ENCODE measurements around the gene C3orf22.

C3orf22 gene

DNA sequence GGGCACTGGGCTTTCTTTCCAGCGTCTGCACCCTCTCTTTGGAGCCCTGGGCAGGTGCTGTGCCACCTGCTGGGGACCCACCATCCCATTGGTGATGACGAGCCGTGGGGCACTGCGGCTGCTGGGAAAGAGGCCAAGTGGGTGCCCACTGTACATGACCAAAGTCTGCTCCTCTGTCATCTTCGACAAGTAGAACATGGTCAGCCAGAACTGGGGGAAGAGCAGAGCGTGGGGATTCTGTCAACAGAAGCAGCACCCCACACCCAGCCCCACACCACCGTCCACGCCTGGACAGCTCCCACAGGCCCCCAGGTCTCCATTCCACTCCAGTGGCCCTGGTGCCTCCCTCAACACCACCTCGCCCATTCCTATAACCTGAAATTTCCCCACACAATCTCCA, 50.8 kb downstream of the C3orf22 start:
- no peaks in the 10 kb centered on the region for H3K4me1 Mint-ChIP-seq (ENCODE audit: low read depth)
- no peaks in the 10 kb centered on the region for H3K9me3 Mint-ChIP-seq
- H3K4me3 Mint-ChIP-seq = no peak overlapping the region
- no peaks in the 10 kb centered on the region for H3K36me3 Mint-ChIP-seq (ENCODE audit: low read depth)
- H3K27me3 Mint-ChIP-seq = peaks cover 4% of the 10 kb centered on the region
- no peak overlapping the region for H3K27ac Mint-ChIP-seq

DNA sequence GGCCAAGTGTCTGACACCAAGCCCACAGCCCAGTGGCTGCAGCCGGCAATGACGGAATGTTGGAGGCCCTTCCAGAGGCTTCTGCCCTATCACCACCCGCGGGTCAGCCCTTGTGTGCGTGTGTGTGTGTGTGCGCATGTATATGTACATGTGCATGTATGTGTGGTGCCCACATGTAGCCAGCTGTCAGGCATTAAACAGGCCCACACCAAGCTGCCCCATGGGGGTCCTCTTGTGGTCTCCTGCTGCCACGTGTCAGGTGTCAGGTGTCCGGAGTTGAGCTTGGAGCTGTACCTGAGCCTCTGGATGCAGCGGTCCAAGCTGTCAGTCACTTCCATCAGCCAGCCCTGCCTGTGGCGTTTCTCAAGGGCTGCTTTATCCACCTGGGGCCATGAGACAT, 55.0 kb downstream of the C3orf22 start:
- H3K27me3 Mint-ChIP-seq = peaks cover 4% of the 10 kb centered on the region
- no peaks in the 10 kb centered on the region for H3K36me3 Mint-ChIP-seq (ENCODE audit: low read depth)
- H3K4me3 Mint-ChIP-seq = no peak overlapping the region
- no peak overlapping the region for H3K27ac Mint-ChIP-seq
- no peaks in the 10 kb centered on the region for H3K9me3 Mint-ChIP-seq
- H3K4me1 Mint-ChIP-seq (ENCODE audit: low read depth) = peaks cover 1% of the 10 kb centered on the region

DNA sequence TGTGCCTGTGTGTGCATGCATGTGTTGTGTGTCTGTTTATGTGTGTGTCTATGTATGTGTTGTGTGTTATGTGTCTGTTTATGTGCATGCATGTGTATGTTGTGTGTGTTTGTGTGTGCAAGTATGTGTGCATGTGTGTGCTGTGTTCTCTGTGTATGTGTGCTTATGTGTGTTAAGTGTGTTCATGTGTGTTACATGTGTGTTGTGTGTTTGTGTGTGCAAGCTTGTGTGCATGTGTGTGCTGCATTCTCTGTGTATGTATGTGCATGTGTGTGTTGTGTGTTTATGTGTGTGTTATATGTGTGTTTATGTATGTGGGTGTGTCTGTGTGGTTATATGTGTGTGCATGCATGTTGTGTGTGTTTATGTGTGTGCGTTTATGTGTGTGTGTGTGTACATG, 56.1 kb downstream of the C3orf22 start:
- Mint-ChIP-seq H3K36me3 (ENCODE audit: low read depth) (no peaks in the 10 kb centered on the region), H3K27ac (no peak overlapping the region), H3K4me1 (ENCODE audit: low read depth) (peaks cover 3% of the 10 kb centered on the region)

DNA sequence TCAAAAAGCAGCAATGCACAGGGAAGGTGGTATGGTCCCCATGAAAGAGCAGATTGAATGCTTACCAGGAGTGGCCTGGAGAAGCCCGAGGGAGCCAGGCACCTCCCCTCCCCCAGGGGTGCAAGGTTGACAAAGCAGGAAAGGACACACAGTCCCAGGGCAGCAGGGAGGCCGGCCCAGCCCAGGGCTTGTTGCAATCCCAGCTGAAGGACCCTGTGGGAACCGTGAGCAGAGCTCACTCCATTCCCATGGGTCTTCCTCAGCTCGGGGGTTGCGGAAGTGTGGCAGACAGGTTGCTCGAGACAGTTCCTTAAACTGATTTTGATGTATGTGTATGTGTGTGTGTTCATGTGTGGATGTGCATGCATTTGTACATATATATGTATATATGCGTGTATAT, 57.0 kb downstream of the C3orf22 start:
- peaks cover 4% of the 10 kb centered on the region for H3K27me3 Mint-ChIP-seq
- H3K9me3 Mint-ChIP-seq = no peaks in the 10 kb centered on the region
- no peak overlapping the region for H3K4me3 Mint-ChIP-seq
- H3K36me3 Mint-ChIP-seq (ENCODE audit: low read depth) = no peaks in the 10 kb centered on the region
- no peak overlapping the region for H3K27ac Mint-ChIP-seq
- peaks cover 3% of the 10 kb centered on the region for H3K4me1 Mint-ChIP-seq (ENCODE audit: low read depth)

More for the DNA sequence above, 56.1 kb downstream of the C3orf22 start:
- Mint-ChIP-seq H3K9me3 (no peaks in the 10 kb centered on the region), H3K4me3 (no peak overlapping the region), H3K27me3 (peaks cover 4% of the 10 kb centered on the region)

- Mint-ChIP-seq H3K36me3 (ENCODE audit: low read depth) (no peaks in the 10 kb centered on the region), H3K4me3 (no peak overlapping the region), H3K27ac (no peak overlapping the region), H3K27me3 (peaks cover 1% of the 10 kb centered on the region), H3K9me3 (no peaks in the 10 kb centered on the region), H3K4me1 (ENCODE audit: low read depth) (peaks cover 3% of the 10 kb centered on the region)
These were observed 57.7 kb downstream of the C3orf22 start for GRCh38 chr3:126501054-126501453.

GRCh38 chr3:126500016-126500415, 58.7 kb downstream of the C3orf22 start:
- H3K27me3 Mint-ChIP-seq = no peaks in the 10 kb centered on the region
- H3K4me1 Mint-ChIP-seq (ENCODE audit: low read depth) = peaks cover 3% of the 10 kb centered on the region
- H3K9me3 Mint-ChIP-seq = no peaks in the 10 kb centered on the region
- H3K27ac Mint-ChIP-seq = no peak overlapping the region
- no peak overlapping the region for H3K4me3 Mint-ChIP-seq
- no peaks in the 10 kb centered on the region for H3K36me3 Mint-ChIP-seq (ENCODE audit: low read depth)

Measured in stimulated activated naive CD8-positive, alpha-beta T cell treated with anti-CD3 and anti-CD28 coated beads, Interleukin-15, Interleukin-2, amounts not matched to agents 100 ng/mL and 50 ng/mL, for 24 hours (primary cell).